Adrenal gland (tissue), 5 donors: ENCODE data around the gene F11.

ENCODE experiments used
- POLR2A ChIP-seq, 2 donors: fragments of 450-650 bp; IDR thresholded peaks; one replicate each; pipeline ENCODE4 v1.6.1; 2017; ENCODE audit warnings: antibody characterized with exemption in 2 of 2, mild to moderate bottlenecking in 2 of 2, moderate library complexity in 1 of 2
- TF ChIP-seq, protein P1 (sequence below), 6 experiments: fragments of 450-650 bp in 4 of 6; fragments of 200-600 bp in 2 of 6; sonication (generic) in 1 of 6; IDR thresholded peaks; 1 replicate in 5 of 6; 2 replicates in 1 of 6; pipeline versions ENCODE4 v1.5.1 to v1.8.0; 2016 to 2021; ENCODE audit warnings: antibody characterized with exemption in 6 of 6, mild to moderate bottlenecking in 2 of 6, moderate library complexity in 1 of 6
- donor health status: DM: no; HTN: no; CAD: no.

DNA sequence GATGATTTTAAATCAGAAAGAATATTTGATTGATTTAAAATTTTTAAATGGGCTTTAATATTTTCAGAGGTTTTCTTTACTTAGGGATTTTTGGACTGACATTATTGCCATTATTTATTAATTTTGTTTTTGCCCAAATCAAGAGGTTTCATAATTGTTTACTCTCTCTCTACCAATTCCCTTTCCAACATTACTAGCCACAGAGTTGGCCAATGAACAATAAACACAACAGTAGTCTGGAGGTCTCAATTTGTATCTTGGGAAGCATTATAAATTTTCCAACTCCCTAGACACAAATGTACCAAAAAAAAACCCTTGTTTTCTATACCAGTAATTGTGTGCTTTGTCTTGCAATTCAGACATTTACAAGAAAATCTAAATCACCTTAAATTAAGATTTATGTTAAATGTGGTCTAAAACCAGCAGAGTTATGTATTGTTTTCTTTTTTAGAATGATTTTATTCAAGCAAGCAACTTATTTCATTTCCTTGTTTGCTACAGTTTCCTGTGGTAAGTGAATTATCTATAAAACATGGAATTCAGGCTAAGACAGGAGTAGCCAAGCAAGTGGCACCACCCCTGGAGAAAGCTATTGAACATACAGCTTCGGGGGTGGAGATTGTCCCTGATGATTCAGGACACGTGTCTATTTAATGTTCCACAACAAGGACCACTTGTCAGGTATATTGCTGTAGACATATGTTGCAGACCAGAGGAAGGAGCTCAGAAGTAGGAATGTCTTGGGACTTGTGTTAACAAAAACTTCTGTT, 38.1 kb upstream of the F11 start:
- TF ChIP-seq, protein P1, sequence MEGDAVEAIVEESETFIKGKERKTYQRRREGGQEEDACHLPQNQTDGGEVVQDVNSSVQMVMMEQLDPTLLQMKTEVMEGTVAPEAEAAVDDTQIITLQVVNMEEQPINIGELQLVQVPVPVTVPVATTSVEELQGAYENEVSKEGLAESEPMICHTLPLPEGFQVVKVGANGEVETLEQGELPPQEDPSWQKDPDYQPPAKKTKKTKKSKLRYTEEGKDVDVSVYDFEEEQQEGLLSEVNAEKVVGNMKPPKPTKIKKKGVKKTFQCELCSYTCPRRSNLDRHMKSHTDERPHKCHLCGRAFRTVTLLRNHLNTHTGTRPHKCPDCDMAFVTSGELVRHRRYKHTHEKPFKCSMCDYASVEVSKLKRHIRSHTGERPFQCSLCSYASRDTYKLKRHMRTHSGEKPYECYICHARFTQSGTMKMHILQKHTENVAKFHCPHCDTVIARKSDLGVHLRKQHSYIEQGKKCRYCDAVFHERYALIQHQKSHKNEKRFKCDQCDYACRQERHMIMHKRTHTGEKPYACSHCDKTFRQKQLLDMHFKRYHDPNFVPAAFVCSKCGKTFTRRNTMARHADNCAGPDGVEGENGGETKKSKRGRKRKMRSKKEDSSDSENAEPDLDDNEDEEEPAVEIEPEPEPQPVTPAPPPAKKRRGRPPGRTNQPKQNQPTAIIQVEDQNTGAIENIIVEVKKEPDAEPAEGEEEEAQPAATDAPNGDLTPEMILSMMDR (IDR thresholded peaks at IDR 0.05): no peak
- TF ChIP-seq POLR2A (IDR thresholded peaks at IDR 0.05): no peak
